Sigmoid colon (tissue), 7 donors: ENCODE results near the gene GALNT10. TPM values are rescaled to one million over a fixed set of nuclear protein-coding genes. Genes with fewer than 3 reads are reported as not detected.

ENCODE experiments used
- DNase-seq: peaks from one replicate; pipeline ENCODE4 v3.0.0-alpha.2; 2019
- H3K27ac ChIP-seq, 4 donors: fragments of 200-600 bp; sonication (generic); one replicate each; pipeline ENCODE4 v1.5.1; 2016 to 2019; ENCODE audit warnings: mild to moderate bottlenecking in 1 of 4
- H3K27me3 ChIP-seq, 3 donors: fragments of 200-600 bp; sonication (generic); one replicate each; pipeline ENCODE4 v1.5.1; 2019; ENCODE audit warnings: mild to moderate bottlenecking in 1 of 3
- H3K36me3 ChIP-seq, 4 donors: fragments of 200-600 bp; sonication (generic); one replicate each; pipeline ENCODE4 v1.5.1; 2016 to 2019
- H3K4me1 ChIP-seq, 4 donors: fragments of 200-600 bp; sonication (generic); one replicate each; pipeline ENCODE4 v1.5.1; 2017 to 2019
- H3K4me3 ChIP-seq, 4 donors: fragments of 200-600 bp; sonication (generic); one replicate each; pipeline ENCODE4 v1.5.1; 2017 to 2019; ENCODE audit warnings: mild to moderate bottlenecking in 2 of 4, moderate library complexity in 1 of 4
- H3K9me3 ChIP-seq, 4 donors: fragments of 200-600 bp in 3 of 4; sonication (generic) in 3 of 4; one replicate each; pipeline versions ENCODE4 v1.5.1 to v1.6.1; 2013 to 2019
- EP300 ChIP-seq, 4 donors: sonication (generic); formaldehyde crosslinking; IDR thresholded peaks; one replicate each; pipeline ENCODE4 v1.6.1; 2017; ENCODE audit warnings: antibody characterized with exemption in 4 of 4
- POLR2A ChIP-seq, 2 donors: fragments of 450-650 bp; IDR thresholded peaks; one replicate each; pipeline ENCODE4 v1.6.1; 2016; ENCODE audit warnings: antibody characterized with exemption in 2 of 2, mild to moderate bottlenecking in 2 of 2, moderate library complexity in 2 of 2
- POLR2AphosphoS5 ChIP-seq, 4 donors: sonication (generic); formaldehyde crosslinking; IDR thresholded peaks; one replicate each; pipeline ENCODE4 v1.6.1; 2017; ENCODE audit warnings: antibody characterized with exemption in 4 of 4
- WGBS, 2 donors: extraction: QIAGEN DNeasy Blood & Tissue Kit; methylation state at CpG; one replicate each; pipeline ENCODE4 v1.1.7; 2013; 5-methylcytosine and 5-hydroxymethylcytosine counted together
- intact Hi-C: fragments of 100-400 bp; cut with DNase I; formaldehyde crosslinking; loops from one replicate; pipeline ENCODE4 v1.15.1; 2023
- polyA plus RNA-seq, 3 donors: library from polyadenylated mRNA; stranded (reverse); fragments of 200-250 nt; gene quantifications; one replicate each; pipeline ENCODE4 v1.2.3, GENCODE V29; 2013
- total RNA-seq, 4 donors: library from RNA; depleted of rRNA; stranded (reverse); fragments of >200 nt; gene quantifications; one replicate each; pipeline ENCODE4 v1.1.0, GENCODE V29; 2016
- TF ChIP-seq, protein P1 (sequence below), 4 experiments: fragments of 450-650 bp in 3 of 4; fragments of 200-600 bp in 1 of 4; IDR thresholded peaks; one replicate each; pipeline ENCODE4 v1.5.1; 2016 to 2019; ENCODE audit warnings: antibody characterized with exemption in 4 of 4, mild to moderate bottlenecking in 3 of 4, moderate library complexity in 2 of 4
- donor health status: healthy with polysubstance abuse.
- donor health status: Bipolar disorder and iron deficiency.
- donor health status: healthy.

Gene GALNT10
- total and polyA plus RNA-seq, 7 donors: 6.0 to 41.7 (median 24.3) TPM

DNA sequence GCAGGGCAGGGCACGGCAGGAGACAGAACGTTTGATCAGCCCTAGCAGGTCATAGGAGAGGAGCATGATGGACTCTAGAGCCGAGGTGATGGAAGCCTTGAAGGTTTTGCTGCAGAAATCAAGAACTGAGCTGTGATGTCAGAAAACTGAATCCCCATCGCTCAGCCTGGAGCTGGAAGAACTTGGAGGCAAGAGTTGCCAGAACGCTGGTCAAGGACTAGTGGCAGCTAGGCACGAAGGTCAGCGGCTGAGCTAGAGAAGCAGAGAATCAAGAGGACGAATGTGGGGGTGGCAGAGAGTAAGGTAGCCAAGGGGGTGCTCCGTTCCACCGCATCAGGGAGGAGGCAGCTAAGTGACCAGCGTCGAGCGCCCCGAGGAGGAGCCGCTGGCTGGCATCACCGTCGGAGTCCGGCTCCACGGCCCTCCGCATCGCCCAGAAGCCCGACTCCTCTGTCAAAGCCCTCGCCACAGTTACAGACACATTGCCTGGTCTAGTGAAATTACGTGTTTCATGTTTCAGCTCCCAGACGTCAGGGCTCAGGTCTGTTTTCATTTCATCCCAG, 1.2 kb upstream of the GALNT10 start:
- Histone ChIP-seq H3K36me3 (no peaks in the 10 kb centered on the region), H3K9me3 (no peaks in the 10 kb centered on the region), H3K27me3 (no peaks in the 10 kb centered on the region), H3K27ac (peak overlapping the region; percentile 76 to 89 (median 83)), H3K4me1 (peaks cover 0 to 46% (median 39%) of the 10 kb centered on the region in 4 donors), H3K4me3 (peak overlapping the region; percentile 56 to 96 (median 74))
- WGBS, 2 donors: 4 to 11% methylated on average over 25 of the region's 25 CpGs
- peak; percentile 75 for DNase-seq
- intact Hi-C loops: loop anchor here (10.0 kb wide), 1 partner anchor 105 kb away; no protein-coding TSS in a partner anchor
- TF ChIP-seq, protein P1, sequence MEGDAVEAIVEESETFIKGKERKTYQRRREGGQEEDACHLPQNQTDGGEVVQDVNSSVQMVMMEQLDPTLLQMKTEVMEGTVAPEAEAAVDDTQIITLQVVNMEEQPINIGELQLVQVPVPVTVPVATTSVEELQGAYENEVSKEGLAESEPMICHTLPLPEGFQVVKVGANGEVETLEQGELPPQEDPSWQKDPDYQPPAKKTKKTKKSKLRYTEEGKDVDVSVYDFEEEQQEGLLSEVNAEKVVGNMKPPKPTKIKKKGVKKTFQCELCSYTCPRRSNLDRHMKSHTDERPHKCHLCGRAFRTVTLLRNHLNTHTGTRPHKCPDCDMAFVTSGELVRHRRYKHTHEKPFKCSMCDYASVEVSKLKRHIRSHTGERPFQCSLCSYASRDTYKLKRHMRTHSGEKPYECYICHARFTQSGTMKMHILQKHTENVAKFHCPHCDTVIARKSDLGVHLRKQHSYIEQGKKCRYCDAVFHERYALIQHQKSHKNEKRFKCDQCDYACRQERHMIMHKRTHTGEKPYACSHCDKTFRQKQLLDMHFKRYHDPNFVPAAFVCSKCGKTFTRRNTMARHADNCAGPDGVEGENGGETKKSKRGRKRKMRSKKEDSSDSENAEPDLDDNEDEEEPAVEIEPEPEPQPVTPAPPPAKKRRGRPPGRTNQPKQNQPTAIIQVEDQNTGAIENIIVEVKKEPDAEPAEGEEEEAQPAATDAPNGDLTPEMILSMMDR (IDR thresholded peaks at IDR 0.05): no peak
- peak in 1 of 4 donors; percentile 6 for TF ChIP-seq POLR2AphosphoS5 (IDR thresholded peaks at IDR 0.05)

DNA sequence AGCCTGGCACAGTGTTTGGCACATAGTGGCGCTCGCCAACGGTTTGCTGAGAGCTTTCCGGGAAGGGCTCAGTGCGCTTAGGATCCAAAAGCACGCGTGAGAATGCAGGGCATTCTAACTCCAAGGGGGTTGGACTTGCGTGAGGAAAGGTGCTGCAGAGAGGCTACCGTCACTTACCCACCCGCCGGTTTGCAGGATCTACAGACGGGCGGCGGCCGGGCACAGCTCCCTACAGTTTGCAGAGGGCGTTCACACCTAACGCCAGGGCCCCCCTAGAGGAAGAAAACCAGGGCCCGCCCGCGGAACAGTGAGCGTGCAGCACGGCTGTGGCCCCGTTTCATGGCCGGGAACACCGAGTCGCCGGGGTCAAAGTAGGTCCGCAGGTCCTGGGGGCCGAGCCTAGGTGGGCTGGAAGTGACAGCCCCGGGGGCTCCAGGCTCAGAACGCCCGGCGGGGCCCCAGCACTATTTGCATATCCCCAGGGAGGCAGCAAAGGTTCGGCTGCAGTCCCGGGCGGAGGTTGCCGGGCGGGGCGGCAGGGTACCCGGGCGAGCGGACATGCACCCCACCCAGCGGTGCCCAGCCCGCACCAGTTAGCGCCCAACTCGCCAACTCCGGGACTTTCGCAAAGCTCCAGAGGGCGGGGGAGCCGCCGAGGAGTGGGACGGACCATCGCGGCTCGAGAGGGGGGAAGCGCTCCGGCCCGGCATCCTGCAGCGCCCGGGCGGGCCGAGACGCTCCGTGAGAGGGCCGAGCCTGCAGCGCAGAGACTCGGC, 526 bp upstream of the GALNT10 start:
- intact Hi-C loops: loop anchor here (1.0 to 10.0 kb wide), 2 partner anchors 105 to 214 kb away; no protein-coding TSS in a partner anchor
- peak; percentile 93 for DNase-seq
- Histone ChIP-seq H3K4me1 (peaks cover 0 to 53% (median 42%) of the 10 kb centered on the region in 4 donors), H3K27me3 (no peaks in the 10 kb centered on the region), H3K36me3 (no peaks in the 10 kb centered on the region), H3K27ac (peak overlapping the region; percentile 76 to 89 (median 83)), H3K4me3 (peak overlapping the region; percentile 56 to 96 (median 74)), H3K9me3 (no peaks in the 10 kb centered on the region)
- 0% methylated on average over 67 of the region's 67 CpGs for WGBS, 2 donors
- TF ChIP-seq POLR2AphosphoS5 (IDR thresholded peaks at IDR 0.05) (peak in 3 of 4 donors; percentile 56 to 71 (median 70)), POLR2A (IDR thresholded peaks at IDR 0.05) (no peak)
- TF ChIP-seq, protein P1 (IDR thresholded peaks at IDR 0.05): peak in 2 of 4 experiments; percentile 13 to 40

DNA sequence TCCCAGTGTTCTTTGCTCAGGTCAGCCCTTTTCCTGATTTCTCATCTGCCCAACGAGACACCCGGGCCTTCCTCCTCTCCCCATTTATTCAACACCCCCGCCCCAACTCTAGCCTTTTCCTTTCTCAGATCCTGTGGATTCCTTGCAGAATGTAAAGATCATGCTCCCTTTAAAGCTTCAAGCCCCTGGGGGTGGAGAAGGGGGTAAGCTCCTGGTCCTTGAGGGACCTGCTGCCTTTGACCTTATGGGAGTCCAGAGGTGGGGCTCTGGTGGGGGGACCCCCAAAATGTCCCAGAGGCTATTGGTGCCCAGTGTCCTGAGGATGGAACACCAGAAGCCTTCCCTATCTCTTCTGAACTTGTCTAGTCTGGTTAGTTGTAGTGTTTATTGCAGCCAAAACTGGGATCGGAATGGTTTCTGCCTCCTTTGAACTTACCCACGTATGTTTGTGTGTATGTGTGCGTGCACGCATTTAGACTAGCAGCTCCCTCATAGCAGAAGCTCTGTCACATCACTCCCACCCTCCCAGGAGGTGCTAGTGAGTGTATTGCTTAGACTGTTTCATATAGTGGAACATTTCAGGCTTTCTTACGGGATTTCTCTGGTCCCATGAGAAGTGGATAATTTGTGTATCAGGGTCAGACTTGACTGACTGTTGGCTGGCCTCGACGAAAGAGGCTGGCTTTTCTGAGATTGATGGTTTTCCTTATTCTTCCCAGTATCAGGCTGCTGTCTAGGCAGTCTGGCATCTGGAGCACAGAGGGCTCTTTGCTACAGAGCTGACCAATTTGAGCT, 1.1 kb downstream of the GALNT10 start:
- Histone ChIP-seq H3K9me3 (no peaks in the 10 kb centered on the region), H3K27me3 (no peaks in the 10 kb centered on the region), H3K4me1 (peaks cover 0 to 55% (median 45%) of the 10 kb centered on the region in 4 donors), H3K36me3 (peaks cover 0 to 7% (median 0%) of the 10 kb centered on the region in 4 donors), H3K4me3 (peak overlapping the region; percentile 71 to 96 (median 82)), H3K27ac (peak overlapping the region; percentile 57 to 83 (median 77))
- intact Hi-C loops: no loop called here
- no peak for DNase-seq
- 24 to 40% methylated on average over 10 of the region's 10 CpGs for WGBS, 2 donors
- TF ChIP-seq EP300 (IDR thresholded peaks at IDR 0.05) (no peak), POLR2A (IDR thresholded peaks at IDR 0.05) (no peak), POLR2AphosphoS5 (IDR thresholded peaks at IDR 0.05) (no peak)
- TF ChIP-seq, protein P1 (IDR thresholded peaks at IDR 0.05): no peak

DNA sequence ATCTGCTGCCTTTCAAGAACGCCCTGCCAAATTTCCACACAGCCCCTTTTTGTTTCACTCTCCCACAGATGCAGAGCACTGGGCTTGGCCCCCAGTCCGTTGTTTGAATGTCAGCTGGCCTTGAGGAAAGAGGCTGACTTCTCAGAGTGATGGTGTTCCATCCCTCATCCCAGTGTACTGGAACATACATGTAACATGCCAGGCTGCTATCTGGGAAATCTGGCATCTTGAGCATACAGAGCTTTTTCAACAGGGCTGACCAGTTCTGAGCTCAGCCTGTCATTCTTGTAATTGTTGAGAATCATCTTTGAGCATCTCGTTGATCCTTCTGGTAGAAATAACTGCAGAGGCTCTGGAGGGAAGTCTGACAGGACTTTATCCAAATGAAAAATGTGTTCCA, 2.8 kb downstream of the GALNT10 start:
- Histone ChIP-seq H3K9me3 (no peaks in the 10 kb centered on the region), H3K4me1 (peaks cover 0 to 71% (median 60%) of the 10 kb centered on the region in 4 donors), H3K4me3 (no peak overlapping the region), H3K36me3 (peaks cover 0 to 7% (median 1%) of the 10 kb centered on the region in 4 donors), H3K27ac (peak overlapping the region; percentile 34 to 83 (median 77)), H3K27me3 (no peaks in the 10 kb centered on the region)
- 79% methylated on average over 3 of the region's 3 CpGs for WGBS, 2 donors
- DNase-seq: peak; percentile 76
- intact Hi-C loops: no loop called here
- no peak for TF ChIP-seq POLR2AphosphoS5 (IDR thresholded peaks at IDR 0.05)
